GM18505 (cell line): ENCODE results near the gene PPP6C.
"Not testable (repeated sequence)": the region's sequence is repeated elsewhere in the genome, so short reads cannot be mapped to it uniquely, and the experiment has no call there.

ENCODE experiments used
- ATAC-seq: cut with Tn5 transposase; IDR thresholded peaks from one replicate; pipeline ENCODE4 v1.9.1; 2021; ENCODE audit not compliant: unreplicated experiment
- POLR2A ChIP-seq: IDR thresholded peaks from 4 replicates; pipeline ENCODE4 v1.6.1; 2011; ENCODE audit warnings: borderline replicate concordance; ENCODE audit not compliant: insufficient read depth, insufficient read length; ENCODE audit errors: extremely low read depth

Gene PPP6C

GRCh38 chr9:125142560-125143376, 46.8 kb downstream of the PPP6C start:
- no peak for TF ChIP-seq POLR2A

GRCh38 chr9:125141751-125142150, 47.9 kb downstream of the PPP6C start:
- ATAC-seq: no peak
- TF ChIP-seq POLR2A: no peak

More at GRCh38 chr9:125142560-125143376, 46.8 kb downstream of the PPP6C start:
- no peak for ATAC-seq

- no peak for TF ChIP-seq POLR2A
- ATAC-seq: no peak
These were observed 48.4 kb downstream of the PPP6C start for GRCh38 chr9:125141251-125141650.

GRCh38 chr9:125140576-125140975, 49.0 kb downstream of the PPP6C start:
- ATAC-seq: no peak
- TF ChIP-seq POLR2A: no peak

- no peak for TF ChIP-seq POLR2A
- ATAC-seq: no peak
These were observed 52.4 kb downstream of the PPP6C start for GRCh38 chr9:125137200-125137599.

GRCh38 chr9:125134976-125135375, 54.6 kb downstream of the PPP6C start:
- no peak for TF ChIP-seq POLR2A
- ATAC-seq: no peak

- no peak for ATAC-seq
- TF ChIP-seq POLR2A: no peak
These were observed 55.9 kb downstream of the PPP6C start for GRCh38 chr9:125133403-125134329.

GRCh38 chr9:125131778-125132177, 57.8 kb downstream of the PPP6C start:
- no peak for ATAC-seq
- TF ChIP-seq POLR2A: no peak

- ATAC-seq: peak; percentile 75
- no peak for TF ChIP-seq POLR2A
These were observed 63.4 kb downstream of the PPP6C start for GRCh38 chr9:125126019-125126746.

- no peak for TF ChIP-seq POLR2A
These were observed 64.1 kb downstream of the PPP6C start for GRCh38 chr9:125125523-125125922.

GRCh38 chr9:125121146-125121545, 68.5 kb downstream of the PPP6C start:
- TF ChIP-seq POLR2A: no peak
- no peak for ATAC-seq

More at GRCh38 chr9:125125523-125125922, 64.1 kb downstream of the PPP6C start:
- no peak for ATAC-seq

GRCh38 chr9:125119643-125120286, 69.8 kb downstream of the PPP6C start:
- no peak for ATAC-seq
- no peak for TF ChIP-seq POLR2A

- not testable (repeated sequence) for ATAC-seq
These were observed 70.9 kb downstream of the PPP6C start for GRCh38 chr9:125118696-125119095.

- ATAC-seq: not testable (repeated sequence)
These were observed 75.1 kb downstream of the PPP6C start for GRCh38 chr9:125114503-125114902.
